IMR-90 (cell line): Measurements from ENCODE around the gene NPIPB2. TPM values are rescaled to one million over a fixed set of nuclear protein-coding genes. Genes with fewer than 3 reads are reported as not detected.

ENCODE experiments used
- ATAC-seq: fragments of 200-7000 bp; cut with Tn5 transposase; 2 replicates; pipeline ENCODE4 v1.9.1; 2020; ENCODE audit warnings: low read depth, mild to moderate bottlenecking, moderate library complexity
- BruUV-seq: library from RNA; stranded (reverse); fragments of 400-500 nt; replicated peaks from 2 replicates; lab custom pipeline; 2021; lab: Mats Ljungman, UMichigan
- CTCF ChIA-PET: fragments of 300-600 bp; formaldehyde crosslinking; extraction: SDS; loops from one replicate; lab custom pipeline; 2021; ENCODE audit warnings: antibody characterized with exemption; lab: Yijun Ruan, JAX
- POLR2A ChIA-PET: fragments of 300-600 bp; sonication (Branson Sonifier 250); formaldehyde crosslinking; loops from one replicate; lab custom pipeline; 2022; ENCODE audit warnings: antibody characterized with exemption; ENCODE audit not compliant: unreplicated experiment; lab: Charles Lee
- DNase-seq: peaks from one replicate; pipeline ENCODE4 v3.0.0; 2013
- H2AFZ ChIP-seq: replicated peaks from 2 replicates; pipeline ENCODE3; 2013; ENCODE audit warnings: low read length, mild to moderate bottlenecking; ENCODE audit not compliant: poor library complexity
- H2AK5ac ChIP-seq: 2 replicates; pipeline ENCODE4 v1.6.1; 2013; ENCODE audit warnings: low read depth, low read length, inconsistent platforms
- H2AK9ac ChIP-seq: replicated peaks from 2 replicates; pipeline ENCODE3; 2013; ENCODE audit warnings: mild to moderate bottlenecking, low read depth, low read length, moderate library complexity; ENCODE audit not compliant: poor library complexity
- H2BK120ac ChIP-seq: 2 replicates; pipeline ENCODE4 v1.6.1; 2013; ENCODE audit warnings: low read depth, low read length, inconsistent platforms
- H2BK15ac ChIP-seq: 3 replicates; pipeline ENCODE4 v1.6.1; 2013; ENCODE audit warnings: low read depth, low read length, inconsistent platforms
- H2BK20ac ChIP-seq: 2 replicates; pipeline ENCODE4 v1.6.1; 2013; ENCODE audit warnings: low read depth, mild to moderate bottlenecking, inconsistent platforms, low read length, moderate library complexity
- H2BK5ac ChIP-seq: 2 replicates; pipeline ENCODE4 v1.6.1; 2013; ENCODE audit warnings: mild to moderate bottlenecking, low read depth, low read length, inconsistent platforms; ENCODE audit not compliant: poor library complexity, severe bottlenecking
- H3K14ac ChIP-seq: replicated peaks from 2 replicates; pipeline ENCODE4 v1.6.1; 2013; ENCODE audit warnings: low read depth, low read length, inconsistent platforms
- H3K18ac ChIP-seq: 2 replicates; pipeline ENCODE4 v1.6.1; 2013; ENCODE audit warnings: low read depth, low read length, control low read depth
- H3K23ac ChIP-seq: 2 replicates; pipeline ENCODE4 v1.6.1; 2013; ENCODE audit warnings: low read depth, low read length, inconsistent platforms
- H3K27ac ChIP-seq: 2 replicates; pipeline ENCODE4 v1.5.1; 2013; ENCODE audit warnings: mild to moderate bottlenecking, control low read depth, low read length; ENCODE audit not compliant: insufficient read depth
- H3K27me3 ChIP-seq: 2 replicates; pipeline ENCODE4 v1.6.1; 2013; ENCODE audit warnings: low read length; ENCODE audit not compliant: control insufficient read depth, insufficient read depth
- H3K36me3 ChIP-seq: 2 replicates; pipeline ENCODE4 v1.6.1; 2013; ENCODE audit warnings: low read length, mixed read lengths; ENCODE audit not compliant: control insufficient read depth, insufficient read depth
- H3K4ac ChIP-seq: 2 replicates; pipeline ENCODE4 v1.6.1; 2013; ENCODE audit warnings: low read depth, low read length, inconsistent platforms
- H3K4me1 ChIP-seq: 2 replicates; pipeline ENCODE4 v1.6.1; 2013; ENCODE audit warnings: low read length, mixed read lengths; ENCODE audit not compliant: control insufficient read depth, insufficient read depth
- H3K4me2 ChIP-seq: 2 replicates; pipeline ENCODE4 v1.6.1; 2013; ENCODE audit warnings: low read depth, mild to moderate bottlenecking, control low read depth, low read length, moderate library complexity
- H3K4me3 ChIP-seq: 2 replicates; pipeline ENCODE4 v1.5.1; 2013; ENCODE audit warnings: low read depth, mild to moderate bottlenecking, control low read depth, low read length, moderate library complexity; ENCODE audit not compliant: insufficient read depth
- H3K56ac ChIP-seq: 2 replicates; pipeline ENCODE4 v1.6.1; 2013; ENCODE audit warnings: low read length, inconsistent platforms; ENCODE audit not compliant: insufficient read depth; ENCODE audit errors: extremely low read depth
- H3K79me1 ChIP-seq, 2 experiments: 2 replicates each; pipeline ENCODE4 v1.6.1; 2013; ENCODE audit warnings: low read length in 2 of 2, inconsistent platforms in 1 of 2, low read depth in 1 of 2
- H3K9ac ChIP-seq: 2 replicates; pipeline ENCODE4 v1.6.1; 2013; ENCODE audit warnings: low read depth, low read length, control low read depth
- H3K9me1 ChIP-seq: 2 replicates; pipeline ENCODE4 v1.6.1; 2013; ENCODE audit warnings: low read length, inconsistent platforms; ENCODE audit not compliant: insufficient read depth
- H3K9me3 ChIP-seq: 2 replicates; pipeline ENCODE4 v1.6.1; 2013; ENCODE audit warnings: low read length; ENCODE audit not compliant: control insufficient read depth, insufficient read depth
- H4K20me1 ChIP-seq: 2 replicates; pipeline ENCODE4 v1.6.1; 2013; ENCODE audit warnings: low read length, inconsistent platforms; ENCODE audit not compliant: insufficient read depth
- H4K5ac ChIP-seq: 2 replicates; pipeline ENCODE4 v1.6.1; 2013; ENCODE audit warnings: mild to moderate bottlenecking, low read depth, low read length, control low read depth
- H4K8ac ChIP-seq, 2 experiments: 2 replicates each; pipeline ENCODE4 v1.6.1; 2013; ENCODE audit warnings: low read depth in 2 of 2, low read length in 2 of 2, control low read depth in 1 of 2, inconsistent platforms in 1 of 2
- H4K91ac ChIP-seq: 2 replicates; pipeline ENCODE4 v1.6.1; 2013; ENCODE audit warnings: low read depth, low read length, inconsistent platforms; ENCODE audit not compliant: insufficient read depth
- BHLHE40 ChIP-seq: fragments of 150-350 bp; IDR thresholded peaks from 2 replicates; pipeline ENCODE4 v1.6.1; 2016; ENCODE audit warnings: mild to moderate bottlenecking, low read depth, low read length
- CEBPB ChIP-seq: IDR thresholded peaks from 2 replicates; pipeline ENCODE4 v1.6.1; 2012; ENCODE audit warnings: low read depth, low read length, improper control_type of control experiment
- CHD1 ChIP-seq: IDR thresholded peaks from 2 replicates; pipeline ENCODE4 v1.6.1; 2012; ENCODE audit warnings: low read depth, low read length, improper control_type of control experiment
- CTCF ChIP-seq: conservative IDR thresholded peaks from 2 replicates; pipeline ENCODE4 v1.5.1; 2012; ENCODE audit warnings: mild to moderate bottlenecking, low read depth, low read length, improper control_type of control experiment
- ELK1 ChIP-seq: fragments of 150-350 bp; IDR thresholded peaks from 2 replicates; pipeline ENCODE4 v1.6.1; 2016; ENCODE audit warnings: low read depth, mild to moderate bottlenecking, low read length, moderate library complexity, borderline replicate concordance
- FOS ChIP-seq: fragments of 150-350 bp; IDR thresholded peaks from 2 replicates; pipeline ENCODE4 v1.6.1; 2016; ENCODE audit warnings: low read depth, low read length
- MAFK ChIP-seq: IDR thresholded peaks from 2 replicates; pipeline ENCODE4 v1.6.1; 2012; ENCODE audit warnings: low read depth, low read length, improper control_type of control experiment
- MAZ ChIP-seq: IDR thresholded peaks from 2 replicates; pipeline ENCODE4 v1.6.1; 2012; ENCODE audit warnings: low read depth, mild to moderate bottlenecking, low read length, improper control_type of control experiment, moderate library complexity, borderline replicate concordance
- MXI1 ChIP-seq: IDR thresholded peaks from 2 replicates; pipeline ENCODE4 v1.6.1; 2012; ENCODE audit warnings: low read depth, mild to moderate bottlenecking, low read length, moderate library complexity, borderline replicate concordance
- NFE2L2 ChIP-seq: fragments of 150-350 bp; IDR thresholded peaks from 2 replicates; pipeline ENCODE4 v1.6.1; 2016; ENCODE audit warnings: low read depth, mild to moderate bottlenecking, low read length
- POLR2A ChIP-seq: IDR thresholded peaks from 2 replicates; pipeline ENCODE4 v1.6.1; 2012; ENCODE audit warnings: mild to moderate bottlenecking, low read depth, low read length
- RAD21 ChIP-seq: IDR thresholded peaks from 2 replicates; pipeline ENCODE4 v1.6.1; 2012; ENCODE audit warnings: low read length, improper control_type of control experiment
- RCOR1 ChIP-seq: IDR thresholded peaks from 2 replicates; pipeline ENCODE4 v1.6.1; 2012; ENCODE audit warnings: mild to moderate bottlenecking, low read length, improper control_type of control experiment; ENCODE audit not compliant: insufficient replicate concordance
- RFX5 ChIP-seq: IDR thresholded peaks from 2 replicates; pipeline ENCODE4 v1.8.0; 2012; ENCODE audit warnings: low read depth, mild to moderate bottlenecking, low read length, moderate library complexity
- SMC3 ChIP-seq: fragments of 150-350 bp; IDR thresholded peaks from 2 replicates; pipeline ENCODE4 v1.6.1; 2016; ENCODE audit warnings: low read depth, mild to moderate bottlenecking, antibody characterized with exemption, low read length, moderate library complexity
- USF2 ChIP-seq: fragments of 150-350 bp; IDR thresholded peaks from 2 replicates; pipeline ENCODE4 v1.6.1; 2017; ENCODE audit warnings: mild to moderate bottlenecking, antibody characterized with exemption, low read length, low read depth
- WGBS, 2 experiments: methylation state at CpG; one replicate each; pipeline versions ENCODE4 v1.1.5 to v1.1.7; 2013; ENCODE audit warnings: missing lambda C conversion rate in 2 of 2; ENCODE audit not compliant: insufficient read length in 1 of 2; ENCODE audit errors: extremely low coverage in 2 of 2; 5-methylcytosine and 5-hydroxymethylcytosine counted together
- dilution Hi-C: fragments of 300-500 bp; cut with HindIII; formaldehyde crosslinking; loops from one replicate; pipeline ENCODE4 v1.14.3; 2018; ENCODE audit warnings: low sequenced_read_pairs; ENCODE audit not compliant: unreplicated experiment
- in situ Hi-C: fragments of 300-500 bp; cut with MboI; formaldehyde crosslinking; loops from 3 replicates; pipeline ENCODE4 v1.14.3; 2019; ENCODE audit warnings: low sequenced_read_pairs, inconsistent platforms, mixed read lengths
- intact Hi-C: fragments of 100-400 bp; cut with micrococcal nuclease; formaldehyde crosslinking; loops from 2 replicates; pipeline ENCODE4 v1.10.0; 2022
- polyA plus RNA-seq, 3 experiments: library from polyadenylated mRNA; depleted of rRNA; stranded (reverse); fragments of >200 nt; gene quantifications; 2 replicates each; pipeline ENCODE4 v1.2.3, GENCODE V29; 2012; ENCODE audit warnings: low replicate concordance in 1 of 3
- total RNA-seq: library from RNA; depleted of rRNA; stranded (reverse); fragments of >200 nt; gene quantifications from 2 replicates; pipeline ENCODE4 v1.2.3, GENCODE V29; 2012

NPIPB2 gene
- total and polyA plus RNA-seq, 2 of the 4 experiments (the other 2 are of a cell fraction) = 2.2 to 7.7 TPM

GRCh38 chr16:11966173-11966572 is 24.3 kb upstream of the NPIPB2 start:
- CTCF ChIA-PET = no interaction called here
- in situ Hi-C loops (no loop called here), dilution Hi-C loops (no loop called here), intact Hi-C loops (no loop called here)
- H4K20me1 ChIP-seq = no peaks in the 10 kb centered on the region
- no peak overlapping the region; the same call in 2 of the 3 replicates for H2BK15ac ChIP-seq
- no peak overlapping the region for H3K18ac ChIP-seq
- H3K36me3 ChIP-seq = no peaks in the 10 kb centered on the region
- no peak overlapping the region for H3K4ac ChIP-seq
- H2BK5ac ChIP-seq = no peak overlapping the region
- H2BK120ac ChIP-seq = no peak overlapping the region
- no peaks in the 10 kb centered on the region for H3K79me1 ChIP-seq
- no peak overlapping the region for H4K8ac ChIP-seq
- H3K9me1 ChIP-seq = no peaks in the 10 kb centered on the region
- no peak overlapping the region for H3K27ac ChIP-seq
- no peak overlapping the region for H3K4me2 ChIP-seq
- H3K23ac ChIP-seq = no peak overlapping the region
- H2AK5ac ChIP-seq = no peak overlapping the region
- no peak overlapping the region for H3K9ac ChIP-seq
- H4K91ac ChIP-seq = no peak overlapping the region
- DNase-seq (no peak), ATAC-seq (no peak)
- no peaks in the 10 kb centered on the region for H3K9me3 ChIP-seq
- H2AFZ ChIP-seq = no peak overlapping the region
- TF ChIP-seq FOS (no peak), RAD21 (no peak), MAZ (no peak), MAFK (no peak), MXI1 (no peak), USF2 (no peak), ELK1 (no peak), CEBPB (no peak), BHLHE40 (no peak), RFX5 (no peak), POLR2A (no peak), CHD1 (no peak), SMC3 (no peak), RCOR1 (no peak), NFE2L2 (no peak), CTCF (no peak)
- POLR2A ChIA-PET = no interaction called here
- no peak overlapping the region for H3K14ac ChIP-seq
- BruUV-seq = no TSS peak
- WGBS, 2 experiments = 83% methylated on average over 2 of the region's 7 CpGs; no CpG with 5 or more reads in 1 of the 2 experiments
- H3K4me1 ChIP-seq = peaks cover 5% of the 10 kb centered on the region; the same call in 1 of the 2 replicates
- H3K56ac ChIP-seq = no peak overlapping the region
- no peaks in the 10 kb centered on the region for H3K27me3 ChIP-seq
- 0 out of 2 replicates have a peak overlapping the region, but pooled peaks have one; percentile 0 for H2BK20ac ChIP-seq
- H3K4me3 ChIP-seq = no peak overlapping the region
- H2AK9ac ChIP-seq = no peak overlapping the region
- no peak overlapping the region for H4K5ac ChIP-seq
